SK-MEL-5 (cell line): ENCODE results near the gene STUB1. TPM values are rescaled to one million over a fixed set of nuclear protein-coding genes. Genes with fewer than 3 reads are reported as not detected.

Experiments used
- DNase-seq: peaks from one replicate; pipeline ENCODE4 v3.0.0-alpha.2; 2016; ENCODE audit warnings: low read depth, low spot score
- in situ Hi-C: cut with HindIII; loops from 2 replicates; pipeline ENCODE4 v1.10.0; 2016; ENCODE audit warnings: low sequenced_read_pairs, high pct_unique_total_duplicates, low pct_unique_long_range_greater_than_20kb
- total RNA-seq: library from RNA; depleted of rRNA; stranded (reverse); fragments of >200 nt; shearing (Covaris generic); gene quantifications from 2 replicates; pipeline ENCODE4 v1.2.3, GENCODE V29; 2014

STUB1 gene
- total RNA-seq, 1 experiment from 2014 or later = 126 TPM

DNA sequence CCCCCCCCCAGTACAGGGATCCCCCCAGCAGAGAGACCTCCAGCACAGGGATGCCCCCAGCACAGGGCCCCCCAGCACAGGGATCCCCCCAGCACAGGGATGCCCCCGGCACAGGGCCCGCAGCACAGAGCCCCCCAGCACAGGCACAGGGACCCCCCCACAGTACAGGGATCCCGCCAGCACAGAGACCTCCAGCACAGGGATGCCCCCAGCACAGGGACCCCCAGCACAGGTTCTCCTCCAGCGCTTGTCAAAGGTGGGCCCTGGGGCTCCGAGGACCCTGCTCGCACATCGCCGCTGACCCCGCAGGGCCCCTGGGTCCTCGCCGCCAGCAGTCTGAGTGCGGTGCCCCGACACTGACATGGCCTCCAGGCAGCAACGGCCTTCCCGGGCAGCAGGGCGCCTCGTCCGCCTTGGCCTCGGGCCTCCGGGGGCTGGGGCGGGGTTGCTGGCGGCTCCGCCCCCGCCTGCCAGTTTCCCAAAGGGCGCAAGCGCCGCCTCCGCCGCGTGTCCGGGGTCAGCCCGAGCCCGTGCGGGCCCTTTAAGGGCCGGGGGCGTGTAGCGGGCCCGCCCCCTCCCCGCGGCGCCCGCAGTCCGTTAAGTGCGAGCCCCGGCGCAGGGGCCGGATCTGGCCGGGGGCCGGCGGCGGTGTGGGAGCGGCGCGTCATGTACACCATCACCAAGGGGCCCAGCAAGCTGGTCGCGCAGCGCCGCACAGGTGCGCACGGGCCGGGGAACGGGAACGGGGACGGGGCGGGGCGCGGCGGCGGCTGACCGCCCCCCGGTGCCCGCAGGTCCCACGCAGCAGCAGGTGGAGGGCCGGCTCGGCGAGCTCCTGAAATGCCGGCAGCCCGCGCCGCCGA lies 38.7 kb upstream of the STUB1 start, which contains the start of gene MCRIP2:
Gene MCRIP2 (plus strand): TSS at position 503 of the 863 bp plus-strand sequence. CDS start 164 bp downstream, at position 667.
- in situ Hi-C loops = no loop called here
- peak; percentile 71 for DNase-seq

DNA sequence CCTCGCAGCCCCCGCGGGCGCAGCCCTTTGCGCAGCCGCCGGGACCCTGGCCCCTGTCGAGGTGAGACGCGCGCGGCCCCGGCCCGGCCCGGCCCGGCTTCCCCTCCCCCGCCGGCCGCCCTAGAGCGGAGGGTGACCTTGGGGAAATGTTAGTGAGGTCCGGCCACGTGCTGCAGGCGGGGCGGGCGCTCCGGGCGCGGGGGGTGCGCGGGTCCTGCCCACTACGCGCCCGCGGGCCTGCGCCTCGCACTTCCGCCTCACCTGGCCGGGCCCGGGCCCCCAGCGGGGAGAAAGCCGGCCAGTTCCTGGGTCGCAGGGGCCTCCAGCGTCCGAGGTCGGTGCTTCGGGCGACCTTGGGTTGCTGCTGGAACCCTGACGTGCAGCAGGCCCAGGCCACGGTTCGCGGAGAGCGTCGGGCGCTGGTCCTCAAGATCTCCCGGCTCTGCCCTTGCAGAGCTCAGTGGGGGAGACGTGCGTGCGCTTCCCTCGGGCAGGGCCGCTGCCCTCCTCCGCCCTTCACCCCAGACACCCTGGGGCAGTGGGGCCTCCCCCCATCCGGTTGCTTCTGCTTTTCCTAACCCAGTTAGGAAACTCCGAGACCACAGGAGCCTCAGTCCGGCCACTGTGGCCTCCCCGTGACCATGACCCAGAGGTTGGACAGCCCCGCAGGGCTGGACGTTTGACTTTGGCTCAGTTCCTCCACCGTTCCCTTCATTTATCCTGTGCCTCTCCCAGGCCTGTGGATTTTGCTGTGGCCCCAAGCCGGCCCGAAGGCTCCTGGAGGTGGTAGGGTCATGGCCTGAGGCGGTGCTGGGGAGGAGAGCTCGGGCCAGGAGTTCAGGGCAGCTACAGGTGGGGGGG lies 37.8 kb upstream of the STUB1 start:
- peak; percentile 20 for DNase-seq
- in situ Hi-C loops = no loop called here

DNA sequence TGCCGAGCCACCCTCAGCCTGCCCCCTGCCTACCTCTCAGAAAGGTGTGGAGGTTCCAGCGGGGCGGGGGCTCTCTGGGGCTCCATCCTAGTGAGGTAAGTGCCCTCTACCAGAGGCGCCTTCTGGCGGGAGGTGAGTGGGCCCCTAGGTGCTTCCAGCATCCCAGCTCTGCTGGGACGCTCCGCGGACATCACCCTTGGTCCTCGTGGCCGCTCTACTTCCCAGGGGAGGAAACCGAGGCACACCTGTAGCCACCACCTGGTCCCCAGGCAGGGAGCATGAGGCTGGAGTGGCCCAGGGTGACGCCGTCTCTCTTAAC lies 37.2 kb upstream of the STUB1 start:
- DNase-seq = no peak
- in situ Hi-C loops = no loop called here

DNA sequence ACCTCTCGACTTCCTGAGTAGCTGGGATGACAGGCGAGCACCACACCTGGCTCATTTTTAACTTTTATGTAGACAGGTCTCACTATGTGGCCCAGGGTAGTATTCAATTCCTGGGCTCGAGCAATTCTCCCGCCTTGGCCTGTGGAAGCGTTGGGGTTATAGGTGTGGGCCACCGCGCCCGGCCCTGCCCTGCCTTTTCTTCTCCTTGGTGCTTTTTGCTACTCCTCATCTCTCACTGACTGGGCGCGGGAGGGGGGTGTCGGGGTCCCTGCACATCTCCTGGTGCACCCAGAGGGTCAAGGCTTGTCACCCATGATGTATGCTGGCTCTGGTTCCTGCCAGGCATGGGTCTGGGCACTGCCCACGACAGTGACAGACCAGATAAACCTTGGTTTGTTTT lies 35.7 kb upstream of the STUB1 start:
- in situ Hi-C loops = no loop called here
- DNase-seq = no peak

DNA sequence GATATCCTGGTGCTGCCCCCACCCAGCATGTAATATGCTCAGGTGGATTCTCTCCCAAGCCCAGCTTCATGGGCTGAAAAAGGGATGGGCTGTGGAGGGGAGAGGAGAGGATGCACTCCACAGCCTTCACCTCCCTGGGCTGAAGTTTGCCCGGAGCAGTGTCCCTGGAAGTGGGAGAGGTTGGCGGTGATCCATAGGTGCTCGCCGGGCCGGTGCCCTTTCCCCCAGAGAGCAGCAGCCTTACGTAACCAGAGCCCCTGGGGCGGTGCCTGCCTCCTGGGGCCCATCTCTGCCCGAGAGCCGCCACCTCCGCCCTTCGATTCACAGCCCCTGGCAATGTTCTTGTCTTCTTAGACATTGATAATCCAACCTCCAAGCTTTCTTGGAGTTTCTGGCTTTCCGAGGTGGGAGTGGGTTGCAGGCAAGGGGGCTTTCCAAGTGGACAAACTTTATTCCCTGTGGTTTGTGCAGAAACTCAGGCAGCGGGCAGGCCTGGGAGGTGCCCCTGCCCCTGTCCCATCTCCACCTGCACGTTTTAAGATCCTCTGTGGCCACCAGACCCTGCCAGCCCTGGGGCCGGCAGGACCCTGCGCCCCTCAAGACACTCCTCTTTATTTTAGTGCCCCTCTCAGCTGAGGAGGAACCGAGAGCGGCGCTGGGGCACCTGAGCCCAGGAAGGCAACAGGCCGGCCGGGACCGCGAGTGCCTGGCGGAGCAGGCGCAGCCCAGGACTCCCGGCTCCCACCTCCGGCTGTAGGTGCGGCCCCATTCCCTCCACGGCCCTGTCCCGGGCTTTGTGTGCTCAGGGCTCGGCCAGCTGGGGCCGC lies 34.1 kb upstream of the STUB1 start:
- in situ Hi-C loops = no loop called here
- no peak for DNase-seq

DNA sequence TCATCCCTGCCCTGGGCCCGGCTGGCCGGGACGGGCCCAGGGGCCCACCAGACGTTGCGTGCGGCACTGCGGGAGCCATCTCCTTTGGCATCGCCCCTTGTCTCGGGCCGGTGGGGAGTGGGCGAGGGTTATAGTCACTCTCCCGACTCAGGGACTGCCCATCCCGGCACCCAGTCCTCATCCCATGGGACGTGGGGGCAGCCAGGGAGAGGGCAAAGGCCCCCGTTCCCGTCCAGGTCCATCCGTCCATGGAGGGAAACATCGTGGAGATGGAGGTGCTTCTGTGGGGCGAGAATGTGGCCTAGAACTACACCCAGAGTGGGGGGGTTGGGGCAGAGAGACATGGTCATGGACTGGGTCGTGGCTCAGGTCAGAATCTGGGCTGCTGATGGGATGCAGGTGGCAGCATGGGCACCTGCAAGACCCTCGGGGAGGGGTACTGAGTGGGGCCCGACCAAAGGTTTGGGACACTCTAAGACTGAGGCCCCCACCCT lies 33.5 kb upstream of the STUB1 start:
- in situ Hi-C loops = no loop called here

DNA sequence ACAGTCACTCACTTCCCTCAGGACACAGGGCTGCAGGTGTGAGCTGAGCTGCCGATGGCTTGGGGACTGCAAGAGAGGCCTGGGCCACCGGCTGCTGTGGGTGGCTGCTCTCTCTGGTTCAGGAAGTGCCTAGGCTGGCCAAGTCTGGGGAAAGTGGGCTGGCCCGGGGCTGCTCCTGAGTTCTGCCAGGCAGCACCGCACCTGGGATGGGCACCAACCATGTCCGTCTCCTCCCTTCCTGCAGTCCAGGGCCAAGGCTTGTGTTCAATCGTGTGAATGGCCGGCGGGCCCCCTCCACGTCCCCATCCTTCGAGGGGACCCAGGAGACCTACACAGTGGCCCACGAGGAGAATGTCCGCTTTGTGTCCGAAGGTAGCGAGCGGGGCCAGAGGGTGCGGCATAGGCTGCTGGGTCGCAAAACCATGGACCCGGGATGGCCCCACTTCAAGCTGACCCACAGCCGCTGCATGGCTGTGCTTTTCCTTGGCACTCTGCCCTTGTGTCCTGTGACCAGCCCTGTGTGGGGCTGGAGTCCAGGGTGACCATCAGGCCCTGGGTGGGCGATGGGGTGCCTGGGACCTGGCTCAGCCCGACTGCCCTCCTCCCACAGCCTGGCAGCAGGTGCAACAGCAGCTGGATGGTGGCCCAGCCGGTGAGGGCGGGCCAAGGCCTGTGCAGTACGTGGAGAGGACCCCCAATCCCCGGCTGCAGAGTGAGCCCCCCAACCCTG lies 32.9 kb upstream of the STUB1 start:
- in situ Hi-C loops = no loop called here
- no peak for DNase-seq

More for the DNA sequence above, 33.5 kb upstream of the STUB1 start:
- no peak for DNase-seq

DNA sequence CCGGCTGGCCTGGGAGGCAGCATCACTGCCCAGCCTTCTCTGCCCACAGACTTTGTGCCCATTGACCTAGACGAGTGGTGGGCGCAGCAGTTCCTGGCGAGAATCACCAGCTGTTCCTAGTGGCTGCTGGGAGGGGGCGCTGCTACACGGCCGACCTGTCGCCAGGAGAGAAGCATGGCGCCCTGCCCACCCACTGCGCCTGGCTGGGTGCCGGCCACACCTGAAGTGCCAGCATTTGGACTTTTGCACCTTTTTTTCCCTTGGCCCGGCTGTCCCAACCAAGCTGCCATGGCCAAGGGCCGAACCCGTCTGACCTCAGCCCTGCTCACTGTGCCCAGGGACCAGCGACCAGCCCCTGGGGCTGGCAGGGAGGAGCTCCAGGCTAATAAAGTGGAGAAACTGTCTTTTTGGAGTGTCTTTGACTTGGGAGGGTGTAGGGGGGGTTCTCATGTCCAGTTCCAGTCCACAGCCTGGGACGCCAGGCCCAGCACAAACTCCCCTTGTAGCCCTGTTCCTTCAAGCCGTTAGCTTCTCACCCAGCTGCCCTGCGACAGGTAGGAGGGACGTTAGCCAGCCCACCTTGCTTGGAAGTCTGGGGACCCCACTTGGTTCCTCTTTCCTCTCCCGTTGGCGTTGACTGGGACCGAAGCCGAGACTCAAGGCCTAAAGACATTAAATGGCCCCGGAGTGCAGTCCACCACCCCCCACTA lies 32.0 kb upstream of the STUB1 start:
- in situ Hi-C loops = no loop called here
- peak; percentile 69 for DNase-seq

DNA sequence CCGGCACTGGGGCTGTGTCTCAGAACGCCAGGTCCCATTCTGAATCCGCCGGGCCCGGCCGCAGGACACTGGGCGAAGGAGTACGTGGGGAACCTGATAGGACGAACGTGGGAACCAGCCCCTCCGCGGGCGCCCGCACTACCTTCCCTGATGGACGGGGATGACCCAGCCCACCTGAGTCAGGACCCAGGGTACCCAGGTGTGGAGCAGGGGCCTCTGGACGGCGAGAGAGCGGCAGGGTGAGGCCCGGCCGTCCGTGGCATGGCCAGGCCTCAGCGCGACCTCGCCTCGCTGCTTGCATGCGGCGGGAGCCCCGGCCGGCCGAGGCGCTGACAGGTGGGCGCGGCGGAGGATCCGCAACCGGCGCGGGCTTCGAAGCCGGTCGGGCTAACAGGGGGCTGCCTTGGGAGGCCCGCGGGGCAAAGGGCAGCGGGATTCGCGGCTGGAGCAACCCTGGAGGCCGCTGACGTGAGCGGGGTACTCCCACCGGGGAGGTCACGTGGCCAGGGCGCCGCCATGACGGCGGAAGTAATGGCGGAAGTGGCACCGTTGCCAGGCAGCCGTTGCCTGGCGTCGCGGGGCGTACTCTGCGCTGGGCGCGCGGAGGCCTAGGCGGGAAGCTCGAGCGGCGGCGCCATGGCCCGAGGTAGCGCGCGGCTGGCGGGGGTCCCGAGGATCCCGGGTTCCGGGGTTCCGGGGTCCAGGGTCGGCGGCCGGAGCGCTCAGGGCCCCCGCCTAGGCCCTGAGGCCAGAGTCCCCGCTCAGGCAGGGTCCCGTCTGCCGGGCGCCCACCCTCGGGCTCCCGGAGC lies 31.2 kb upstream of the STUB1 start, which contains the start of gene WDR90:
Gene WDR90 (plus strand): TSS at position 585 of the 809 bp plus-strand sequence. CDS start 52 bp downstream, at position 637.
- DNase-seq = peak; percentile 87
- in situ Hi-C loops = no loop called here

DNA sequence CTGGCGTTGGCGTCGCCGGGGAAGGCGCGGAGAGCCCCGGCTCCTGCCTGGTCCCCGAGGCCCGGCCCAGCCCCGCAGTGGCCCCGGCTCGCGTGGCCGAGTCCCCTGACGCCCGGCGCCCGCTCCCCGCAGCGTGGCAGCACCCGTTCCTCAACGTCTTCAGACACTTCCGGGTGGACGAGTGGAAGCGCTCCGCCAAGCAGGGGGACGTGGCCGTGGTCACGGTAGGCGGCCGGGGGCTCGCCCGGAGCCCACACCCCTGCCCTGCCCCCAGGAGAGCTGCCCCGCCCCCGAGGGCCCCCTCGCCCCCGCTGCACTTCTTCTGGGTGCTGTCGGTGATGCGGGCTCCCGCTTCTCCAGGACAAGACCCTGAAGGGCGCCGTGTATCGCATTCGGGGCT lies 30.6 kb upstream of the STUB1 start:
- in situ Hi-C loops = no loop called here
- no peak for DNase-seq

DNA sequence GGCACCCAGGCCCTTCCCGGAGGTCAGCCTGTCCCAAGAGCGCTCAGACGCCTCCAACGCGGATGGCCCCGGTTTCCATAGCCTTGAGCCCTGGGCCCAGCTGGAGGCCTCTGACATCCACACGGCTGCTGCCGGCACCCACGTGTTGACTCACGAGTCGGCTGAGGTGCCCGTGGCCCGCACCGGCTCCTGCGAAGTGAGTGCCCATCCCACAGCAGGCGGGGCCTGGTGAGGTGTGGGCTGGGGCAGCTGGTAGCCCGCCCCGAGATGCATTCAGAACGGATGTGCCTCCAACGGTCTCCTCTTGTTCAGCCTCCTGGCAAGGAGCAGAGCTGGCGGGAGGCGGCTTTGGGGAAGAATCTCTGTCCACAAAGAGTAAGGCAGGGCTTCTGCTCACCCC lies 28.4 kb upstream of the STUB1 start:
- in situ Hi-C loops = no loop called here
- DNase-seq = peak; percentile 45

DNA sequence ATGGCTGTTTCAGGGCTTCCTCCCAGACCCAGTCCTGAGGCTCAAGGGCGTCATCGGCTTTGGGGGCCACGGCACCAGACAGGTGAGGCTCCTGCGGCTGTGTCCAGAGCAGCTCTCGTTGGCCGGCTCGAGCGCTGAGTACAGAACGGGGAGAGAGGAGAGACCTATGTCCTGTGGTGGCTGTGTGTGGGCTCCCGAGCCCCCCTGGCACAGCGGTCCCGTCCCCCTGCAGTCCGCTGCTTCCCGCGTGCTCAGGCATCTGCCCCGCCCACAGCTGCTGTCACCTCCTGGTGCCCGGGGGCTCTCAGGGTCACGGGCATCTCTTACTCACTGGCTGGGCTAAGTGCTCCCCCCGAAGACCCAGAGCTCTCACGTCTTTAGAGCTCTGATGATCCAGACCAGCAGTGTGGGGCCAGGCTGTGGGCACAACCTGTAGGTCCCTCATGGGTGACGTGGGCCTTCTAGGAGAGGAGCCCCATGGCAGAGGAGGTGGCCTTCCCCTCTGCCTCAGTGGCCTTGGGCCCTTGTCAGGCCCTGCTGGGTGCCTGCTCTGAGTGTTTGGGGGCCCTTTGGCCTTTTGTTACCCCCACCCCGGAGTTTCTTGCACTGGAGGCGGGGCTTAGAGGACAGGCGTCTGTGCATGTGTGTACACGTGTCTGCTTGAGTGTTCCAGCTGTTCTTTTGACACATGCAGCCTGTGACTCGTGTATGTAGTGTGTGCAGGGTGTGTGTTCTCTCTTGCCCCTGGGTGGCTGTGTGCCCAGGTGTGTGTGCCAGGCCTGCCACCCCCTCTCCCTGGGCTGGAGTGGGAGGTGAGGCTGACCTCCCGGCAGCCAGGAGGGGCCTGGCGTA lies 27.5 kb upstream of the STUB1 start:
- DNase-seq = no peak
- in situ Hi-C loops = no loop called here

DNA sequence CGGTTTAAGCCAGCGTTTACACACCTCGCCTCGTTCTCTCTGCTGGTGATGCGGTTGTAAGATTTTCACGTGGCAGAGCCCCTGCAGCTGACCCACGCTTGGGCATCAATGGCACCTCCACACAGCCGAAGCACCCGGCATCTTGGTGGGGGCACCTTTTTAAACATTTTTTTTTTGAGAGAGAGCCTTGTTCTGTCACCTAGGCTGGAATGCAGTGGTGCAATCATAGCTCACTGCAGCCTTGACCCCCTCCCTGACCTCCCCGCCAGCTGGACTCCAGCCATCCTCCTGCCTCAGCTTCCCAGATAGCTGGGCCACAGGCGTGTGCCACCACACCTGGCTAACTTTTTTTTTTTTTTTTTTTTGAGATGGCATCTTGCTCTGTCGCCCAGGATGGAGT lies 26.2 kb upstream of the STUB1 start:
- in situ Hi-C loops = no loop called here
- DNase-seq = no peak

DNA sequence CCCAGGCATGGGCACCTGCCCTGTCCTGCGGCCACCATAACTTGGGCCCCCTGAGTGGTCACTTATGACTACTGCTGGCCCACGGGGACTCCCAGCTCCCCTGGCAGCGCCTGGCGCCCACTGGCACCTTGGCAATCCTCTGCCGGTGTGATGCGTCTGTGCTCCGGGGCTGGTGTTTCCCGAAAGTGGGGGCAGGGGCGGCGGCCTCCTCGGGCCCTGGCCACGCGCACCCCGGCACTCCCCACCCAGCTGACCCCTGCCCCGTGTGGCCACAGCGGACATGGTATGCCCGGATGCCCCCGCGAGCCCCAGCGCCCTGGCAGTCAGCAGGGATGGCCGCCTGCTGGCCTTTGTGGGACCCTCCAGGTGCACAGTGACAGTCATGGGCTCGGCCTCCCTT lies 22.7 kb upstream of the STUB1 start:
- DNase-seq = no peak
- in situ Hi-C loops = no loop called here
